GM18517 (cell line): Measurements from ENCODE around the gene CRTAC1.

Experiments
- ATAC-seq: cut with Tn5 transposase; IDR thresholded peaks from one replicate; pipeline ENCODE4 v1.9.1; 2021; ENCODE audit warnings: mild to moderate bottlenecking, moderate library complexity; ENCODE audit not compliant: unreplicated experiment

The CRTAC1 gene

DNA sequence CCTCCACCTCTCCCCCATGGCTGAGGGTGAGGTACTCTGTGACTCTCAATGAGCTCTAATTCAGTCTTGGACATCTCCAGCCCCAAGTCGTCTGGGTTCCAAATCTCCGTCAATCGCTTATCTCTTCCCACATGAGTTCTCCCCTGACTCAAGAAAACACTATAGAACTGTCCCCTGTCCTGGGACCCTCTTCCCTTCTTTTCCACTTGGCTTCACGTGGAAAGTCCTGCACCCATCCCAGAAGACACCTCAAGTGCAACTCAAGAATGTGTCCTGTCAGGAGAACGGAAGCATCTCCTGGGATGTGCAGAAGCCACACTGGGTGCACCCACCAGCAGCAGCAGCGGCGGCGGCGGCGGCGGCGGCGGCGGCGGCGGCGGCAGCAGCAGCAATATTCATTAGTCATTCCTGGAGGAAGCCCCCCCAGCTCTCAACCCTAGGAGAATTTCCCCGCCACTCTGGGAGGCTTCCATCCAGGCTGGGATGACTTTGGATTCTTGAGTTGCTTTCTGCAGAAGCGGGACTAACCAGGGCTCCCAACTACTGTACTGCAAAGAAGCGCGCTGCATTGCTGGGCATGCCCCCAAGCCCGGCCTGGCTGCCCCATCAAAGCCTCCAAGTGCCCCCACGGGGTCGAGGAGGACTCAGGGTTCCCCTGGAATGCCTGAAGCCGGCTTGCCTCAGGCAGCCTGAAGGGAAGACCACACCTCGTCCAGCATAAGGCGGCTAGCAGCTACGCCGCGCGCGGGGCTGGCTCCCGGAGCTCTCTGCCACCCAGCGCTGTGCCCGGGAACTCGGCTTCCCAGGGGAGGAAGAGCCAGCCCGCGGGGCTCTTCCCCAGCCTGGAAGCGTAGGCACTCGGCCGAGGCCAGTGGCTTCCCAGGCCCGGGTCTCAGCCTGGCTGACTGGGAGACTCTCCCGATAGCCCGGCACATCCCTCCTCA is 1.0 kb downstream of the CRTAC1 start:
- no peak for ATAC-seq

DNA sequence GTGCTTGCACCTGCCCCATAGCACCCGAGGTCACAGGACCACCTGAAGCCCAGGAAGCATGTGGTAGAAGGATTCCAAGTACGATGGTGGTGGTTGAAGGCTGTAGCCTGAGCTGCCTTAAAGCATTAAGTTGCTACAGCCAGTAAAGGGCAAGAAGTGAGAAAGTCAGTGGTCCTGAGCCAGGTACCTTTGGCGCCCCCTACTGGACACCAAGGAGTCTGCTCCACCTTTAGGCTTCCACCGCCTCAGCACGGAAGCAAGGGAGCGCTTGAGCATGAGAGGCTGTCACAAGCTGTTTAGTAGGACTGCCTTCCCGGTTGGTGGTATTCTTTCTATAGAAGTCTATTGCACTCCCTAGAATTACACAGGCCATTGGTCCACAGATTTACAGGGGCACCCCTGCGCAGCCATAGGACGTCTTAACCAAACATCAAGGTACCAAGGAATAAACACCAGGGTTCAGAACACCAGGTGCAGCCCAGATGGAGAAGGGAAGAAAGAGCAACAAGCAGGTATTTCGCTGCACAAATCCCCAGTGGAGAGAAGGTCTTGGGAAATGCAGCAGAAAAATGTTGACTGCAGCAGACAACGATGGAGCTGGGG is 2.2 kb downstream of the CRTAC1 start:
- no peak for ATAC-seq

DNA sequence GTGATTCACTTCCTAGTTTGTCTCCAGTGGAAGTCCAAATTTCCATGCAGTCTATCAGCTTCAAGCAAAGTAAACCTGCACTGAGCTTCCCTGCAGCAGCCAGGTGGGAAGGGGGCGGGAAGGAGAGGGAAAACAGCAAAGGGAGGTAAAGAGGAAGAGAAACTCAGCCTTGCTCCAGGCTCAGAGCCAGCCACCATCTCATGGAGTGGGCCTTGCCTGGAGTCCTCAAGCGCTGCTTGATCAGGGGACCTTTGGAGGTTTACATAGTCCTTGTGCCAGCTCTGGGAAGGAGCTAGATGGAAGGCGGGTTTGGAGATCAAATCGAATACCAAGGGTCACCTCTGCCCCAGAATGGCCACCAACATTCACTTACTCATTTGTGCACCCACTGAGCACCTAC is 7.4 kb downstream of the CRTAC1 start:
- ATAC-seq = no peak

DNA sequence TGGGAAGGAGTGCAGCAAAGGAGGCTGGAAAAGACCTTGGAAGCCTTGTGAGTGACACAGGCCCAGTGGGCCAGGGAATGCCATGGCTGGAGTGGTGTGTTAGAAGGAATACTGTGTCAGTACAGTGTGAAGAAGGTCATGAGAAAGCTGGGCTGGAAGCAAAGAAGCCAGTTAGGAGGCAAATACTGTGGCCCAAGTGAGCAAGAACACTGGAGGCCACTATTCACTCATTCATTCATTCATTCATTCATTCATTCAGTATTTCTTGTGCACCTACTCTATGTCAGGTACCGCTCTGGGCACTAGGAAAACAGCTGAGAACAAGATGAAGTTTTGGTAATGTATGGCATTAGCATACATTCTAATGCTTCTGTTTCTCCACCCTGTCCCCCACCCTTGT is 9.6 kb downstream of the CRTAC1 start:
- ATAC-seq = no peak

DNA sequence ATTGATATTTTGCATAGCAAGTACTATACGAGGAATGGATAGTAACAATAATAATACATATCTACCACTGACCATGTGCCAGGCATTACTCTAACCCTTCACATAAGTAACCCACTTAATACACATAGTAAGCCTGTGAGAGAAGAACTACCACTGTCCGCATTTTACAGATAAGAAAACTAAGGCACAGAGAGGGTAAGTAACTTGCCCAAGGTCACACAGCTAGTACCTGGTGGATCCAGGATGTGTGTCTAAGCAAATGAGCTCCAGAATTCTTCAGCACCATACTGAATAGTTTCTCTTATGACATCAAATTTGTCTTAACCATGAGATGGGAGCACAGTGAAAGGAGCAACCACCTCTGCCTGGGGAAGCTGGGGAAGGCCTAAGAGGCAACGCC is 10.2 kb downstream of the CRTAC1 start:
- ATAC-seq = no peak

DNA sequence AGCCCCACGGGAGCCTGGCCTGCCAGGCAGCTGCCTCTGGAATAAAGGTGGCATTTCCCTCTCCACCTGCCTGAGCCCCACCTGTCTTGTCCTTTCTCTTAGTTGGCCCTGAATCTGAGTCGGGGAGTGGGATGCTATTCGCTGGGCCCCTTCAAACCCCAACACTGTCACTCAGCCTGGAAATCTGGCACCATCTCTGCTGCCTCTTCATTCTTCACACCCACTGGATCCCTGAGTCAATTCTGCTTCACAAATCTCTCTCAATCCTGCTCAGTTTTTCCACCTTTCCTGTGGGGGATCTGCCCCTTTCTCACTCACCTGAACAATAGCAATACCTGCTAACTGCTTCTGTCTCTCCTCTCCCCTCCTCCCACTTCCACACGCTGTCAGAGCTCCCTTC is 10.6 kb downstream of the CRTAC1 start:
- ATAC-seq = no peak

DNA sequence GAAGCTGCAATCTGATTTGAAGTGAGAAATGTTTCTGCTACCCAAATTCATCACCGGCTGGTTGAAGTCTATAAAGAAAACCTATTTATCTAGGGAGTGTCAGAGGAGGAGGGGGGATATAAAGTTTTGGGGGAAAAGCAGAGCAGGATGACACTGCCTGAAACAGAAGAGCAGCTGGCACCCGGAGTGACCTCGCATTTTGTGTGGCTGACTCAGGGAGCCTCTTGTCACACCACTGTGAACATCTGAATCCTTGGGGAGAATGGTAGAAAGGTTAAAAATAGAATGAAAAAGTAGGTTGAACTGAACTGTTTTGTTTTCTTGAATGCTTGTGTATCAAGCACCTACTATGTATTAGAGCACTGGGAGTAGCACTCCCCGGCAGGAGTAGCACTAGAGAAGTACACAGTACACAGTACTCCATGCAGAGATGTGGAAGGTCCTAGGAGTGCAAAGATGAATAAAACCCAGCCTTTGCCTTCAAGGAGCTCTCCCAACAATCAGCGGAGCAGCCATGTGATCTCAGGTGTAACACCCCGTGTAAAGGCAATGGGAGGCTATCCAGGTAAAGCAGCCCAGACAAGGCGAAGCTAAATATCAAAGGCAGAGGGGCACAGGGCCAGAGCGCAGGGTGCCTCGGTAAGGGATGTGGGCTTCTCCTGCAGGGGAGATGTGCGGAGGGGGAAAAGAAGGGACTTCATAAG is 13.5 kb downstream of the CRTAC1 start:
- no peak for ATAC-seq

DNA sequence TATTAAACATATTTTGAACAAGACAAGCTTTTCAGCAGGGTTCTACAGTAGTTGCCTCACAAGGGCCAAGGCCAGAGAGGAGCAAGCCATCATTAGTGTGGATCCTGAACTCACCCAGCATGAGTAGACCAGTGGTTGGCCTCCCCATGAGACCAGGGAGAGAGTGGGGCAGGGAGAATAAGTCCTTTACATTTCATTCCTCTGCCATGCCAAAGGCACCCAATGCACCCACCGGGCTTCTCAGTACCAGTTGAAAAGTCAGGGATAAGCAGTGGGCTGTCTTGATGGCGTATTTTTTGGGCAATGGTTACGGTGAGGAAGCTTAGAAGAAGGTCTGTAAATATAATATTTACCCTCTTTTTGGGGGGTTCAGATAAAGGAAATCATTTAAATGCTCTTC is 16.6 kb downstream of the CRTAC1 start:
- ATAC-seq = no peak

DNA sequence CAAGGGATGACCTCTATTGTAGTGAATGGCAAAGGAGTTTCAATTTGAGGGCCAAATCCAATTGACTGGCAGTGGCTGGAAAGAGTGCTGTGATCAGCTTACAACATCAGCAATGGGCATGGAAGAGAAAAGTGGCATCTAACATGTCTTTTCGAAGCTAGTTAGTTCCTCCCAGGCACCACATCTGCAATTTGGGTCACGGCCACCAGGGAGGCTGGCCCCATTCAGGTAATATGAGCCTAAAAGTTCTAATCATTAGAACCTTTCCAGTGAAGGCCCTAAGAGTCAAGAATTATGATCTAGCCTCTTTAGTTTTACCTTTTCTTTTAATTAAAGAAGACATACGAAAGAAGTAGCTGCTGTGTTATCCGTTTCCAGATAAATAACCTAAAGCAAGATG is 17.3 kb downstream of the CRTAC1 start:
- ATAC-seq = no peak

DNA sequence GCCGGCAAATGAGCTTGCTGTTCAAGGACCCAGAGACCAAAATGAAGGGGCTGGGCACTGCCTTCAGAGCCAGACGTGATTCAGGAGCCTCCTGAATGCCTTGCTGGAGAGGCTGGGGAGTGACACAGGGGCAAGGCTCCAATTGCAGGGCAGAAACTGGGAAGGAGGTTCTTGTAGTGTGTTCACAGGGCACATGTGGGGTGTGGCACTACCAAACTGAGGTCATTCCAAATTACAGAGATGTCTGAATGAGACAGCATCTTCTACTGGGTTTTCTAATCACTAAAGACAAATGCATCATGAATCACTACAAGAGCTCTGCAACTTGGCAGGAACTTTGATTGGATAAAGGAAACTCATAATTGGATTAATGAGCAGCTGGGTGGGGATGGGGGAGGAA is 17.8 kb downstream of the CRTAC1 start:
- no peak for ATAC-seq

DNA sequence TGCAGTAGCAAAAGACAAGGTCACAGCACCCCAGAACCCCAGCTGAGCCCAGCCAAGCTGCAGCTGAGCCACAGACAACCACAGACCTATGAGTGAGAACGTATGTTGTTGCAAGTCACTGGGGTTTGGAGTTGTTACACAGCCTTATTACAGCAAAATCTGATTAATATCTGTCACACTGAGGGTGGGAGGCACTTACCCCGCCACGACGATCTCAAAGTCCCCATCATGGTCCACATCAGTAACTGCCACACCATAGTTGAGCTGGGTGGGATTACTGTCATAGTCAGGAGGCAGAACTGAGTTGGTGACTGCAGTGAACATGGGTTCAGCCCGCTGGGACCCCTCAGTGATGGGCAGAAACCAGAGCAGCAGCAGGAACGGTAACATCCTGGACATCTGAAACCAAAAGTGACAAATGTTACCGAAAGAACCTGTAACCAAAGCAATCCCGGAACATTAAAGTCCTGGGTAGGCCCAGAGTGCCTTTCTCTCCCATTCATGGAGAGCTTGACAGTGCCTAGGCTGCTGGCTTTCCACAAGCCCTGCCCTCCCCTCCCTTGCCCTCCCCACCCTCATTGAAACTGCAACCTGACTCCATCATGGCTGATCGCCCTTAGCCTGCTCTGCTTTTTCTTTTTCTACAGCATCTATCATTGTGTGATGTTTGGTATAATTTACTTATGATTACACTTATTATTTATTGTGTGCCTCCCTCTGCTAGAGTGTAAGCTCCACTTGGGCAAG is 19.3 kb downstream of the CRTAC1 start:
- no peak for ATAC-seq

DNA sequence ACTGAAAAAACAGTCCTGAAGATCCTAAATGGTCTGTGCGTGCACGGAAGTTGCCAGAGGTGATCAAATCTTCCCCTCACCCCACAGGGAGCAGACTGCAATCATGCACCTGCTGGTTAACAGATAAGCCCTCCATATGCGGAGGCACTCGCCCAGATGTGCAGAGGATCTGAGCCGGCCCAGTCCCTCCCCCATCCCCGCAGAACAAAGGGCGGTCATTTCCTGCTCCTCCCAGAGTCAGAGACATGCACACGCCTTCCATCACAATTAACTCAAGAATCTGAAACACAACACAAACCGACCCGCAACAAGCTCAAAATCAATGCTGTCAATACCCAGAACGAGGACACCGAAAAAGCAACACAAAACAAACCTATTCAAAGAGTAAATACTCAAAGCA is 24.2 kb downstream of the CRTAC1 start:
- ATAC-seq = no peak

DNA sequence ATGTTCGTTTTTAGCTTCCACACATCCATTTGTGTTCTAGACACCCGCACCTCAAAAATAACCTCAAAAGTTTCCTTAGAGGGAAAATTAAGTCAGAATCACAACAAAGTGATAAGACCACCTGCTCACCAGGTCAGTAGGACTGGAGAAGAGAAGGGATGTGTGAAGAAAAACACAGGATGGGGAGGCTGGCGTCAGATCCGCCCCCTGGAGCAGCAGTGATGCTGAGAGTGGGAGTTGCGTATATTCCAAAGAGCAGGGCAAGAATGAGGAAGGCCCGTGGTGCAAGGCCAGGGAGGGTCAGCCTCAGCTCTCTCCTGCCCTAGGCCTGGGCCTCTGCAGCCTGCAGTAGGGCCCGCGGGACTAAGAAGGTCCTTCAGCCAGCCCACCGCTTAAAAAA is 28.7 kb downstream of the CRTAC1 start:
- no peak for ATAC-seq

DNA sequence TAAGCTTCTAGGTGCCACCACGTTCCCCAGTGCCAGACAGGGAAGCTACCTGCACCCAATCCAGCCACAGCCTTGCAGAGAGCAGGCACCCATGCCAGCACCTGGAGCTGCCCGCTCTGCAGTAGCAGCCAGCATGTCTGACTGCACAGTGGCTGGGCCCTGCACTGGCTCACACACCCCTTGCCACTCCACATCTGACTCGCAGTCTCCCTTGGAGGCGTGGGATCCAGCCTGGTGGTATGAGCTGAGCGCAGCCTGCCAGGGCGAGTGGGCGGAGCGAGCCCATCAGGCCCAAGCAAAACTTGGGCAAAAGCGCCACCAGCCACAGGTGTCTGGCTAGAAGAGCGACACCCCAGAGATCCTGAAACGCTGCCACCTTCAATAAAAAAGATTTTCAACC is 30.1 kb downstream of the CRTAC1 start:
- ATAC-seq = no peak

DNA sequence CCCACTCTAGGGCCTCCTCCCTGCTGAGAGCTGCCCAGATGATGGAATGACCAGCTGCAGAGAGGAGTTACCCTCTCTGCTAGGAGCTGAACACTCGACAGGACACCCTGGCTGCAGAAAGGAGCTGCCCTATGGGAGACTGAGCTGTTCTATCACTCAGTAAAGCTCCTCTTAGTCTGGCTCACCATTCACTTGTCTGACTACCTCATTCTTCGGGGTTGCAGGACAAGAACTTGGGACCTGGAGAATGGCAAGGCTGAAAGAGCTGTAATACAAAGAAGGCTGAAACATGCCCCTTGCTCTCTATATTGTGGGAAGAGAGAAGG is 30.5 kb downstream of the CRTAC1 start:
- no peak for ATAC-seq

DNA sequence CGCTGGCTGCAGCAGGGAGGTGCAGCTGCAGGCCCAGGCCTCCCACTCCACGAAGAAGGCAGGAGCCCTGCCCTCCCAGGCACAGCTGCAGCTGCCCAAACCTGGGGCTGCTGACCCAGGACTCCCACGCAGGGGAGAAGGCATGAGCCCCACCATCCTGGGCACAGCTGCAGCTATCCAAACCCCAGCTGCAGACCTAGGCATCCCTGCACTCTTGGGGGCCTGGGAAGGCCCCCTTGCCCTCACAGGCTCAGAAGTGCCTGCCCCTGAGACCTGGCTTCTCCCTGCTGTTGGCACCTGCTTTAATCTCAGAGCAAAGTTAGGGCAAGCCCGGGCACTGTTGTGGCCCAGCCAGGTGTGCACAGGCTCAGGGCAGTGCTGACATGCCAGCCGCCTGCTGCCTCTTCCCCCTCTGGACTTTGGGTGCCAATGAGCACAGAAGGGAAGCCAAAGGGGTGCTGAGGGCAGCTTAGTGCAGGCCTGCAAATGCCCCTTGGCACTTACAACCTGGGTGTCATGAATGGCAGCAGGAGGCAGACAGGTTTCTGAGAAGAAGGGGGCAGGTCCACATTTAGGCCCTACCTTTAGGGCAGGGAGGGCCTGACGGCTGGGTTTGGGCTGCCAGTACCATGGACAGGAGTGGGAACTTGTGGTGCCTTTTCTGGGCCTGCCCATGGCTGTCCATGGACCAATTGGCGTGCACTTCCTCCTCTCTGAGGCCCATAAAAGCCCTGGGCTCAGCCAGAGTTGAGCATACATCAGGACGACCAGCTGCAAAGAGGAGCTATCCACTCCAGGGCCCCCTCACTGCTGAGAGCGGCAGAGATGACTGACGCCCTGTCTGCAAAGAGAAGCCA is 31.1 kb downstream of the CRTAC1 start:
- no peak for ATAC-seq

DNA sequence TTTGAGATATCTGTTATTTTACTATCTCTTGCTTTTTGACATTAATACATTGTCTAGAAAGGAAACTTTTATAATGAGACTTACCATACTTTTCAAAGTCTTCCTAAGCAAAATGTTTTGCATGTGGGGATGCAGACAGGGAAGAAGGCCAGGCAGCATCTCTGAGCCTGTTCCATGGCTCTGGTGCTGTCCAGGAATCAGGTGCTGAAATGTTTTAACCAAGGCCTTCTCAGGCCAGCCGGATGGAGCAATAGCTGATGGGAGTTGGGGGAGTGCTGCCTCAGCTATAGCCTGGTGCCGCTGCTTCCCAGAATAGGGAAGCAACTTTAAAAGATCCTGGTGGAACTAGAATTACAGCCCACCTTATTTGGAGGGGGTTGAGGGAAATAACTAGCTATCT is 38.5 kb downstream of the CRTAC1 start:
- no peak for ATAC-seq

DNA sequence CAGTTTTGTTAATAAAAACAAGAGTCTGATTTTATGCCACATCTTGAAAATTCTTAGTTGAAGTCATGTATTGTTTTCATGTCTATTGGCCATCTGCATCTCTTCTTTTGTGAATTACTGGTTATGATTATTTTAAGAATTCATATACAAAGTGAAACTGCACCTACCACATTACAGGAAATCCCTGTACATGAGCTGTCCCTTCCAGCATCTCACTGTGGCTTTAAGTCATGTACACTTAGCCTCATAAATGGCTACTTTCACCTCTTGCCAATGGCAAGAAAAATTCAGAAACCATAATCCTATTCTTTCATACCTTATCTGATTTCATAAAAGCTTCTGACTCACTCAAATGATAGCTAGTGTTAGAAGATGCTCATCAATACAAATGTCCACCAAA is 48.6 kb downstream of the CRTAC1 start:
- ATAC-seq = no peak

DNA sequence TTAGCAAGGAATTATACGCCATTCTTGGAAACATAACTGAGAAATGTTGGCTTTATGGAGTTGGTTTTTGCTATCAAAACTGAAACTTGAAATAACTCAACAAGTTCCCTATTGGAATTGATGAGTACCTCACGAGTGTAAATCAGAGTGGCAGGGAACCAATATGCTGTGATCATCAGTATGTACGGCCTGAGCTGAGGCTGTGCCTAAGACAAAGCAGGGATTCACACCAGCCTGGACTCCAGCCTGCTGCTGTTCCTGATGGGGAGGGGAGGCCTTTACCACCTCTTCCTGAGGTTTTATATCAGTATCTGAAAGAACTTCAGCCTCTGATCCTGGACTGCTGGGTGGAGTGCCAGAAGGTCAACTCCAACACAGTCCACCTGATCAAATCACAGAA is 52.7 kb downstream of the CRTAC1 start:
- no peak for ATAC-seq

DNA sequence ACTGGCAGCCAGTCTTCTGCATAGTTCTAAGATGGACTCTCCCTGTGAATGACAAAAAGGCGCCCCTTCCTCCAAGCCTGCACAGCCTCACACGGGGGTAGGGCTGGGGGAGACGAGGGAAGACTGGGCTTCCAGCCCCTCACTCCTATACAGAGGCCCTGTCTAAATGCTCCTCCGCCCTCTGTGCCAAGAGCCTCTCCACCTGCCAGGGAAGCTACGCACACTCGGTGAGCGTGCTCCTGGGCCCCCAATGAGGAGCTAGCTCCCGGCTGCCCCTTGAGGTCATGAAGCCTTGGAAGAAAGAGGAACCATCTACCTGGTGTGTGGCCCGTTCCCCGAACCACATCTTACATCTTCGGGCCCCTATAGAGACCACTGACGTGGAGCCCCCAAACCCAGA is 54.8 kb downstream of the CRTAC1 start:
- no peak for ATAC-seq
